GM19467 (cell line): Measurements from ENCODE around the gene RIOX2.

Experiments
- ATAC-seq: cut with Tn5 transposase; IDR thresholded peaks from one replicate; pipeline ENCODE4 v1.9.1; 2021; ENCODE audit warnings: mild to moderate bottlenecking, moderate library complexity; ENCODE audit not compliant: unreplicated experiment

Gene RIOX2

DNA sequence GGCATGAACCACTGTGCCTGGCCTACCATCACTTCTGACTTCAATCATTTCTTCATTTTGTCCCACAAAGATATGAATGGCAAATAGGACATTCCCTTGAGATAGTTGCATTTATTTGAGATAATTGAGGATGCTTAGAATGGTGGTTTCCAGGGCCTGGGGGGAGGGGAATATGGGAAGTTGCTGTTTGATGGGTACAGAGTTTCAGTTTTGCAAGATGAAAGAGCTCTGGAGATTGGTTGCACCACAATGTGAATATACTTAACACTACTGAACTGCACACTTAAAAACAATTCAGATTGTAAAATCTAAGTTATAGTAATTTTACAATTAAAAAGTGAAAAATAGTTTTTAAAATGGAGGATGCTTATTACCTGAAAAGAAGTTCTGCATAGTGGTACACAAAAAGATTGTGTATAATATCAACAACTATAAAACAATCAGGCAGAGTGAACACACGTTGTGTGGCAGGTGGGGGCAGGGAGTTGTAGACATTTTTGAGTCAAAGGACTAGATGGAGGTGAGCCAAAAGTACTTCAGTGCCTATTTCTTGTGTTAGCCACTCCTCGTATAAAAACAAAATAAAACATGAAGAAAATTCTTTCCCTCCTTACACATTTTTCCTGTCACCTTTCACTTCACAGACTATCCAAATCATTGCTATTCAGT lies 18.5 kb upstream of the RIOX2 start:
- no peak for ATAC-seq

DNA sequence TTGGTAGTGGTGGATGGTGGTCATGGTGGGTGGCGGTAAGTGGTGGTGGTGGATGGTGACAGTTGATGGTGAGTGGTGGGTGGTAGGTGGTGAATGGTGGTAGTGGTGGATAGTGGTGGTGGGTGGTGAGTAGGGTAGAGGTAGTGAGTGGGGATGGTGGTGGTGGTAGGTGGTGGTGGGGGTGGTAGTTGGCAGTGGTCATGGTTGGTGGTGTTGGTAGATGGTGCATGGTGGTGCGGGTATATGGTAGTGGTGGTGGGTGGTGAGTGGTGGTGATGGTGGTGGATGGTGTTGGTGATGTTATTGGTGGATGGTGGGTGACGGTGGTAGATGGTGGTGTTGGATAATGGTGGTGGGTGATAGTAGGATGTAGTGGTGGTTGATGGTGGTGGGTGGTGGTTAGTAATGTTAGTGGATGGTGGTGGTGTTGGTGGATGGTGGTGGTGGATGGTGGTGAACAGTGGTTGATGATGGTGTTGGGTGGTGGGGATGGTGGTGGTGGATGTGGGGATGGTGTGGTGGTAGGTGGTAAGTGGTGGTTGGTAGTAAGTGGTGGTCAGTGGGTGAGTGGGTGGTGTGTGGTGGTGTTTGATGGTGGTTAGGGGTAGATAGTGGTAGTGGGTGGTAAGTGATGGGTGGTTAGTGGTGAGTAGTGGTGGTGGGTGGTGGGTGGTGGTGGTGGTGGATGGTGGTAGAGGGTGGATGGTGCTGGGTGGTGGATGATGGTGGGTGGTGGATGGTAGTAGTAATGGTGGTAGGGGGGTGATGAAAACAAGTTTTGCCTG lies 16.7 kb upstream of the RIOX2 start:
- ATAC-seq: no peak

DNA sequence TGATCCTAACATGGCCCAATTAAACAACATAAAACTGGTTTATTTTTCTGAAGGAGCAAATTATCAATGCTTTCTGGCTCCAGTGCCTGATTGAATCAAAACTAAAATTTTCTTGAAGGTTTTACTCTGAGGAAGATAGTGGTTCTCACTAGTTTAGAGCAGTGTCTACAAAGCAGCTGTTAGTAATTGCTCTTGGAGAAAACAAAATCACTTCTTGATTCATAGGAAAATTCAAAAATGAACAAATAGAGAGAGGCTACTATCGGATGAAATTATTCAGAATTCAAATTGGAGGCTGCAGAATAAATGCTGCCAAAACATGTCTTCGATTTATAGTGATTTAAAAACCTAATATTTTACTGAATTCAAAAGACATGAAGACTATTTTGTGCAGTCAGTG lies 15.1 kb upstream of the RIOX2 start:
- ATAC-seq: no peak

DNA sequence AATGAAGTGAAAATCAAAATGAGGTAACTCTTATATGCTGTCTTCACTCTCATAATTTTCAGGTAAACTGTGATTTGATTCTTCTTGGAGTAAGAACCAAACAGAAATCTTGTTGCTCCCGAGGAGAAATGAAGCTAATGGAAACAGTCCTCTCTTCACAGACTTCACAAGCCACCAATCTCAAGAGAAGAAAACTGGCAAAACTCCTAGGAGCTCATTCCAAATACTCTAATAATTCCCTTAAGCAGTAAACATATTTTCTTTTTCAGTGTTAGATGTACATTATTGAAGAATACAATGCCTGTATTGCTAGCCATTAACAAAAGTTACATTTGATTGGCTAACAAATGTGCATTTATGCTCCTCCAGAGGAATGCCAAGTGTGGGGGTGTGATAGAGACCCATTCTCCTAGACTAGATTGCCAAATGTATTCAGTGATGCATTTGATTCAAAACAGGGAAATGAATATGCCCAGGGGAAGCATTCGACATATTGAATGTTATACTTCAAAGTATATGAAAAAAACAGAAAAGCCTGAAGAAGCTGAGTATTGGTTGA lies 11.8 kb upstream of the RIOX2 start:
- ATAC-seq: no peak

DNA sequence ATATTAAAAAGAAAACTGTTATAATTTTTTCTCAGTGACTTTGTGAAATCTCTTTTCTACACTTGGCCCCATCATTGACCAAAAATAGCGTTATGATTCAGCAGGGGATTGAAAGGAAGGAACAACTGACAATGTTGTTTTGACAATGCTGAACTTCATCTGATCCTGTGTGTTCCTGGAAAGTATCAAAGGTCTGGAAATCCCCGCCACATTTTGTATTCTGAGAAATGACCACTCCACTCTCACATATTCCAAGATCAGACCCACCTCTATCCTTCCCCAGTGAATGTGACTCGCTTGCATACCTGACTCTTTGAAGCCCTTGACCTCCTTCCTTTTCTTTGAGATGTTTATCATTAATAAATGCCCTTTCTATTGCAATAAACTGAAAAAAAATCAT lies 9.7 kb upstream of the RIOX2 start:
- ATAC-seq: no peak

DNA sequence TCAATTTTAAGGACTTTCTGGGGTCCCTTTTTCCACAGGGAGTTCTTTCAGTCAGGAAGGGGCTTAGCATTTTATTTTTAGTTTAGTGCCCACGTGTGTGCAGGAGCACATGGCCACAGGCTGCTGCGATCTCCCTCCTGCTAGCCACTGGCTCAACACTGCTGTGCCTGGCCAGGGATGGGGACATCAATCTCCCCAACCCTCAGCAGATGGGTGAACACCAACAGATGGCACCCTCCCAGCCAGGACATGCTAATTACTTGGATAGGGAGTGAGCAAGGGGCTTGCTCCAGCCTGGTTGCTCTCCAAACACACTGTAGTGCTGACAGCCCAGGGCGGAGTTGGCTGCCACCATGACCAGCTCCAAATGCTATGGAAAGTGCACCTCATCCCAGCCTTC lies 7.4 kb upstream of the RIOX2 start:
- ATAC-seq: no peak

DNA sequence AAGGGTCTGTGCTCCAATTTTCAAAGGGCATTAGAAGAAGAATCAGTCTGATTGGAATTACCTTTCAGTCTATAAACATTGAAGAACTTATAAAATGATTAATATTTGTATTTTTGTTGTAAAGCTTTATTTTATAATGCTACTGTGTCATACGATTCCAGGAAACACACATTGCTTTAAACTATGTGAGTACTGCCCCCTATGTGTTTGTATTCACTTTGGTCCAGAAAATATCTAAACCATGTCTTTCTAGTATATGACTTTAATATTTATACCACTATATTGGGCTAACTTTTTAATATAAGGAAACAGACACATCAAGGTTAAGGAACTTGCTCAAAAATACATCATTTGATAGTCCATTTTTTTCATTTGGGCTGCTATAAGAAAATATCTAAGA lies 3.2 kb upstream of the RIOX2 start:
- no peak for ATAC-seq

DNA sequence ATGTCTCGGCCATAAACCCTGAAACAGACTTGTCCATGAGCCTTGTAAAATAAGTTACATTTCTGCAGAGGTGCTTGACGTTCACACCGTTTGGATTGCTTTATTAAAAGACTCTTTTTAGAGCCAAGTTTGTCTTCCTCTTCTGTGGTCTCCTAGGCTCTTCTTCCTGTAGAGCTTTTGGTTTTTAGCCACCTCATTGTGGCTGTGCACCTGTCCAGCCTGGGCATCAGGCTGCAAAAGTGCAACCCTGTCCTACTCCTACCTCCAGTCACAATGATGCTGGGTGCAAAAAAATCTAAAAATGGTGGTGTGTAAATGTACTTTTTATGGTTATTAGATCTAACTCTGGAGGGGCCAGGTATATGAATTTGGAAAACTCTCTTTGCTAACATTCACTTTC lies 2.8 kb upstream of the RIOX2 start:
- ATAC-seq: no peak

DNA sequence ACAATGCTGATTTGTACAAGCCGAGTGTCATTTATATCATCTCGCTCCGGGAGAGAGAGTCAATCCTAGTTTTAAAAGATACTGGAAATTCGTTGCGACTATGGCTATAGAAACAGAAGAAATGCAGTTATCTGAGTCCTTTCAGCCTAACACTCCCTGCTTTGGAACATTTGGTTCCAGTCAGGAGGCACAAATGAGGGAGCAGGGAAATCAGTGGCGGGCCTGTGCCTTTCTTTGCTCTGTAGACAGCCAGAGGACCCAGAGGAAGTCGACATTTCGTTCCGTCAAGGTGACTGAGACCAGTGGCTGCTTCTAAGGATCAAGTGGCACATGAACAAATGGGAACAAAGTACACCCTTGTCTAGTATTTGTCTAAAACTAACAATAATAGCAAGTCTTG lies 745 bp upstream of the RIOX2 start:
- no peak for ATAC-seq

DNA sequence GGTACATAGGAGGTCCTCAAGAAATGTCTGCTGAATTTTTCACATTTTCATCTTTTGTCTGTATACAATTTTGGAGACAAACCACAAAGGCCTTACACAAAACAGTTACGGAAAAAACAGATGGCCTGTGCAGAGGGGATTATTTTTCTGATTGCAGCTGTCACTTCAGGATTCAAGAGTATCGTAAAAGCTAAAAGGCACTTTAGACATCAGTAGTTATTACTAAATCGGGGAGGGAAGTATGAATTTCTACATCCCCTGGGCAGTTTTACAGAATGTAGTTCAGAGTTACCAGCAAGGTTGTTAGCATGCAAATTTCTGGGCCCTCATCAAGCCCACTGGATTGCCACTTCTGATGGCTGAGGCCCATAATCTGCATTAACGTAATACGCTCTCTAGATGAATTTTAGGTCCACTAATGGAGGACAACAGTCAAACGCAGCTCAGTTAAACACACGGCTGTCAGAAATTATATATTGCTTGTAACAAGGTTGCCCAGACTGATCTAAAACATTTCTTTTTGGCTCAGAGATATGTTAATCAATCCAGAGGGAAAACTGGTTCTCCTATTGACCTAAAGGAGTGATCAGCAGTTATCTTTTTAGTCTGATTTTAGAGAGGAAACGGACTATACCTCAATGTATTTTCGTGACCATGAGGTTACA lies 1.1 kb downstream of the RIOX2 start:
- ATAC-seq: no peak

DNA sequence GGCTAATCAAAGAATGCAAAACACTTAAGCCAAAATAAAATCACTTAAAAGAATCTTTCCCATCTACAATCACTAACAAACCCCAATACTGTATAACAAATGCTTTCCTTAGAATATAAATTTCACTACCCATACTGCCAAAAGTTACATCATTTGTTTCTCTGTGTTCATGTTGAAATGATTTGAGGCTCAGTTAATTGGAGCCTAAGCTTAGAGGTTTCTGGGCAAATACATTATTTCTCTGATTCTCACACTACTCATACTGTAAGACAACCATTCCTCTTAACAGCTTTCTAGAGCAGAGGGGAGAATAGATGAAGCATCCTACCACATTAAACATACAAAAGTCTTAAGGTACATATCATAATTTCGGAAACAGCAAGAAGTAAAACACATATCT lies 2.1 kb downstream of the RIOX2 start:
- no peak for ATAC-seq

DNA sequence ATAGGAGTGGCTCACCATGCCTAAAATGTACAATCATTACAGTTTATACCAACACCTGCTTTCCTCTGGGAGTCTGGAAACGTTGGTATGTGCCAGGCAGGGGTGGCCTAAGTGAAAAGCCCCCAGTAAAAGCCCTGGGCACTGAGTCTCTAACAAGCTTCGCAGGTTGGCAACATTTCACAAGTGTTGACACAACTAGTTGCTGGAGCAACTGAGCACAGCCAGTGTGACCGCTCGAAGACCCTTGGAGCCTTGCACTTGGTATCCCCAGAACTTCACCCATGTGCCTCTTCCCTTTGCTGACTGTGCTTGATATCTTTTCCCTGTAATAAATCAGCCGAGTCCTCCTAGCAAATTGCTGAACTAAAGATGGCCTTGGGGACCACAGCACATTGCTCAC lies 2.7 kb downstream of the RIOX2 start:
- no peak for ATAC-seq

DNA sequence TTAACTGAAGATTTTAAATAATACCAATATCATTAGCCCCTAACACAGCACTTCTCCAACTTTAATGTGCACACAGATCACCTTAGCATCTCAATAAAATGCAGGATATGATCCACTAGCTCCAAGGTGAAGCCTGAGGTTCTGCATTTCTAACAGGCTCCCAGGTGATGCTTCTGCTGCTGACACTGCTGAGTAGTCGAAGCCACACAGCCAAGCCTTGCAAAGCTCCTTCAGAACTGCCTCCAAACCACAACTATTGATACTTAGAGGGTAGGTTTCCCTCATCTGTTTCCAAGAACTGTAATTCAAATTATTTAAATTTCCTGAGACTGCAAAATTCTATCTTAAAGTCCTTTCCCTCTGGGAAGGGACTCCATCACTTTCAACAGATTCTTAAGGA lies 3.9 kb downstream of the RIOX2 start:
- no peak for ATAC-seq

DNA sequence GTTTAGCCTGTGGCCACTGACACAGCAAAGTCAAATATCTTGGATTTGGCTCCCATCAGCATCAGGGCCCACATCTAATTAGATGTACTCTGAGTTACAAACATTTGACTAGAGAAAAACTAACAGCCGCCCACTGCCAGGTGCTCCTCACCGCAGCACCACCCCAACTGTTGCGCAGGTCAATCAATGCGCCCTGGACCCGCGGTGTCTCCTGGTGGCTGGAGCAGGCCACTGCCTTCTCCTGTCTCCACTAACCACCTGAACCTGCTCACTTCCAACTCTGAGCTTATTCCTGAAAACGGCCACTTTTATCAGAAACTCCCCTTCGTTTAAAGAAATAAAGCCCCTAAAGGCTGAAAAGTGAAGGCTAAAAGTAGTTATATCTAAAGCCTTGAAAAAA lies 4.3 kb downstream of the RIOX2 start:
- ATAC-seq: no peak

DNA sequence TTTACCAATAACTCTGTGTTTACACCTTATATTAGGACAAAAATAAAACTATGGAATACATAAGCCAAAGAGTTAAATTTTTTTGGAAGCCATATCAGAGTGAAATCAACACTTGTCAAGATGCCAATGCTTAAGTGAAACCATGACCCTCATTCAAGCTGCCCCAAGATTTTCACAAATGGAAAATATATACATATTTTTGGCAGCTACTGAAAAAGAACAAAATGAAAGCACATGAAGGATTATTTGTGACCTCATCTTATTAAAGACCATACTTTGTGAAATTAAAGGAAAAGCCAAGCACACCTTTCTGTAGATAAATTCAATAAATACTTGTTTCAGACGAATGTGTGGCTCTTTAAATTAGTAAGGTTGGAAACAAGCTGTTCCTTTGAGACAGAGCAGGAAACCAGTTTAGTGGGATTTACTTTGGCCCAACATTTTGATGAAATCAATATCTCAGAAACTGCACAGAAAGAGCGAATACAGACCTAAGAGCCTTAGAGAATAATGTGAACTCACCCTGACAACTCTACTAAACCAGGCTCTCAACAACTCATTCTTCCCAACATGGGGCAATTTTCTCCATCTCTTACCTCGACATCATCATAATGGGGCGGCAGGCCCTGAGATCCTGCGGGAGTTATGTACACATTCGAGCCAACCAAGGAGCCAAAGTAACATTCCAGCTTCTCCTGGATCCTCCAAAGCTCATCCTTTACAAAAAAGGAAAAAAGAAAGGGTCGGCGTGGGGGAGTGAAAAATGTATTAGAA lies 11.1 kb downstream of the RIOX2 start:
- ATAC-seq: no peak

DNA sequence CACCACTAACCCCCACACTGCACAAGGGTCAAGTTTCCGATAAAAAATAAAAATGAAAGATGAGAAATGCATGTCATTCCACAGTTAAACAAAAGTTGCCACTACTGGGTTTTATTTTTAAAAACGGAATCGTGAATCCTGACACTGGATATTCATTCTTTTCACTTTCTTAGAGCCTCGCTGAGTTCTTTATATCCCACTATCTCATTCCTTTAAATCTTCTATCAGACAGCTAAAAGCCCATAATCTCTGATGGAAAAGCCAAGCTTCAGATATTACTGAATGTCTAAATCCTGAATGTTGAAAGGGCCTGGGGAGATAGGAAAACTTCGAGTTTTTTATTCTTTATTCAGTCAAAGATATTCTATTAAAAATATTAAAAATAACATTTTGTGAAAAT lies 11.7 kb downstream of the RIOX2 start:
- no peak for ATAC-seq

DNA sequence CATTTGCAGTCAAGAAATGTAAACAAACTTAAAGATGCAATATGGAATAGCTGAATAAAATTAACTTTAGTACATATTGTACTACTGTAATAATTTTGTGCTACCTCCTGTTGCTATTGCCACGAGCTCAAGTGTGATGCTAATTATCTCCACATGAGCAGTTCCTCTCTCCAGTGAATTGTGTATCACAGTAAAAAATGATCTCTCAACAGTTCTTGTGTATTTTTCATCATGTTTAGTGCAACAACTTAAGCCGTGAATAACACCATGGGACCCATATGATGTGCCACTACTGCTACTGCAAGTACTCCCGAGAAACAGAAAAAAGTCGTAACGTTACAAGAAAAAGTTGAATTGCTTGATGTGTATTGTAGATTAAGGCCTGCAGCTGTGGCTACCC lies 12.4 kb downstream of the RIOX2 start:
- no peak for ATAC-seq

DNA sequence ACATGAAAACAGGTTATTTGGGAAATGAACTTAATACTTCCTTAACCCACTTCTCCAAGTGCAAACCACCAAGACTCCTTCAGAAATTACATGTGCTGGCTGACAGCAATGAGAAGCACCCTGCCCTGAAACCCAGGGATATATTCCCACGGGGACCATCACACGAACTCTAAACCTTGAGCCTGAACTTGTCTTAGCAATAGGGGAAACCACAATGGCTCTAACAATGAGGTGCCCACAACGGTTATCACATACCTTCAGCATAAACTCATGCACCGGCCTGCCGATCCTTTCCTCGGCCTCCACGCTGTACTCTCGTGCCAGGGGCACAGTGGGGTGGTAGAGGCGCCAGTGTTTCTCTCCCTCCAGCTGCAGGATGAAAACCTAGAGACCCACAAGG lies 13.4 kb downstream of the RIOX2 start:
- ATAC-seq: no peak

DNA sequence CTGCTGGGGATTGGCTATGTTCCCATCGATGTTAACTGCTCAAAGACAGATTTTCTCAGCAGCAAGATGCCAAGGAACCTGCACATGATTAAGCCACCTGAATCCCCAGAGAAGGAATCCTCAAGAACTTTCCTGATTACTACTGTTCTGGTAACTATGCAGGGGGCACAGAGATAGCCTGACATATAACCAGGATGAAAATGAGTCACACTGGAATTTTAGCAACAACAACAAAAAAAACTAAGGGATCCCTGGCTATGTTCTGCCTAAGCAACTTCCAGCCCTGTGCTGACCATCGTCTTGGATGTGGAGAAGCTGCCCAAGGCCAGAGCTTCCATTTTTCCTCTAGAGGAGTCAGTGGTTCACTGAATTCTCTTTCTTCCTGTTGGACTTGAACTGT lies 13.8 kb downstream of the RIOX2 start:
- no peak for ATAC-seq

DNA sequence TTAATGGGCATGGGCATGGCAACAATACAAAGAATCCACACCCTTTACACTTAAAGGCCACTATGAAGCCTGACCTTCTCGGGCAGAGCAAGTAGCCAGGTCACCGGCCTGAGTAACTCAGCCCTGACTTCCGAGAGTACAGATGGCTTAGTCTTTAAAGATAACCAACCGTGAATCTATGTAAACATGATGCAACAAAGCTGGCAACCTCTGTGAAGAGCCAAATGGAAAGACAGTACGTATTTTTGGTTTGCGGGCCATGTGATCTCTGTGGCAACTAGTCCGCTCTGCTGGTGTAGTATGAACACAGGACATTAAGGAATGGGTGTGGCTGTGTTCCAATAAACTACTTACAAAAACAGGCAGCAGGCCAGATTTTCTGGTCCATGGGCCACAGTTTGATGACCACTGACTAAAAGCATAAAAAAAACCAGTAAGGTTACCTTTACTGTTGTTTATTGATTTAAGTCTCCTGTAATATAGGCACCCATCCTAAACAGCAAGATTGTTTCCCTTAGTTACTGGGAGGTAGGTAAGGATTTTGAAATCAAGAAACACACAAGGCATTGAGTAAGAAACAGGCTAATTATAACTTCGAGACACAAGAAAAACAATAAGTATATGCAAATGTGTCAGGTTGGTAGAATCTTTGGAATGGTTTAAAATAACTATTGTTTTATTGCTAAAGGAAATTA lies 14.5 kb downstream of the RIOX2 start:
- ATAC-seq: no peak

DNA sequence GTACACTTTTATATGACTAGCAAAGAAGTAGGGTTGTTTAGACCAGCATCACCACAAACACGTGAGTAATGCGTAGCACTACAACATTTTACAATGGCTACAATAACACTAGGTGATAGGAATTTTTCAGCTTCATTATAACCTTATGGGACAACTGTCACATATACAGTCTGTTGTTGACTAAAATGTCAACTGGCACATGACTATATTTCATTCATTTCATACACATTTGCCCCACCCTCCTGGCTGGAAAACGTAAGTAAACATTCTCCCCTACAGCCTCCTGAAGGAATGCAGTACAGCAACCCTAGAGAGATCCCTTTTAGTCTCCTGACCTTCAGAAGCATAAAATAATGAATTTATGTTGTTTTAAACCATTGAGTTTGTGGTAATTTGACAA lies 16.2 kb downstream of the RIOX2 start:
- no peak for ATAC-seq
